ENCODE results near the gene HSPG2. TPM values are rescaled to one million over a fixed set of nuclear protein-coding genes. Genes with fewer than 3 reads are reported as not detected.

HSPG2 gene
- total RNA-seq, 1 experiment from 2014 or later, result 171 TPM

DNA sequence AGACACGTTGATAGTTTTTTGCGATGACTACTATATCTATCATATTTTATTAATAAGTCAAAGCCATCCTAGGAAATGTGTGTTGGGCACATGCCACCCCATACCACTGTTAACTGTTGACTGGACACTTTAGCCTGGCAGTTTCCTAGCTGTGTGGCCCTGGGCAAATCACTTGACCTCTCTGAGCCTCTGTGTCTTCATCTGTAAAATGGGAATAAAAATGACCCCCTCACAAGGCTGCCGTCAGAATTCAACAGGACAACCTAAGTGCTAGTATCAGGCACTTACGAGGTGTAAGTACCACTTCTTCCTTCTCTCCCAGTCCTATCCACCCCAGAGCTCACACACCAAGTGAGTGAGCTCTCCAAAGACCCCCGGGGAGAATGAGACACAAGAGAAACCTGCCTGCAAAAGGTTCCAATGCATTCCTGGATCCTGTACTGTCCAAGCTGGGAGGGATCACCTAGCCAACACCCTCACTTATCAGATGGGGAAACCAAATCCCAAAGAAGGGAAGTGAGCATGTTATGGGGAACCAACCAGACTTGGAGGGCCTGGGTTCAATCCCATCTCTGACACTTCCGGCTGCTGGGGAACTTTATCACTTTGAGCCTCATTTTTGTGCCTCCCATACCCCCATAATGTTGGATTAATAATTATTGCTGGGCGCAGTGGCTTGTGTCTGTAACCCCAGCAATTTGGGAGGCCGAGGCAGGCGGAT lies 24.9 kb downstream of the HSPG2 start:
- intact Hi-C loops (cut with micrococcal nuclease; ENCODE audit: unreplicated experiment), result no loop called here
- ATAC-seq, result no peak
- TF ChIP-seq SIN3A (IDR thresholded peaks at IDR 0.05; ENCODE audit: borderline replicate concordance, insufficient read depth, low read depth, low read length) (no peak), TCF7L2 (IDR thresholded peaks at IDR 0.05; ENCODE audit: low read depth, low read length) (no peak), CTCF (IDR thresholded peaks at IDR 0.05) (no peak)
- TF ChIP-seq, protein P1, sequence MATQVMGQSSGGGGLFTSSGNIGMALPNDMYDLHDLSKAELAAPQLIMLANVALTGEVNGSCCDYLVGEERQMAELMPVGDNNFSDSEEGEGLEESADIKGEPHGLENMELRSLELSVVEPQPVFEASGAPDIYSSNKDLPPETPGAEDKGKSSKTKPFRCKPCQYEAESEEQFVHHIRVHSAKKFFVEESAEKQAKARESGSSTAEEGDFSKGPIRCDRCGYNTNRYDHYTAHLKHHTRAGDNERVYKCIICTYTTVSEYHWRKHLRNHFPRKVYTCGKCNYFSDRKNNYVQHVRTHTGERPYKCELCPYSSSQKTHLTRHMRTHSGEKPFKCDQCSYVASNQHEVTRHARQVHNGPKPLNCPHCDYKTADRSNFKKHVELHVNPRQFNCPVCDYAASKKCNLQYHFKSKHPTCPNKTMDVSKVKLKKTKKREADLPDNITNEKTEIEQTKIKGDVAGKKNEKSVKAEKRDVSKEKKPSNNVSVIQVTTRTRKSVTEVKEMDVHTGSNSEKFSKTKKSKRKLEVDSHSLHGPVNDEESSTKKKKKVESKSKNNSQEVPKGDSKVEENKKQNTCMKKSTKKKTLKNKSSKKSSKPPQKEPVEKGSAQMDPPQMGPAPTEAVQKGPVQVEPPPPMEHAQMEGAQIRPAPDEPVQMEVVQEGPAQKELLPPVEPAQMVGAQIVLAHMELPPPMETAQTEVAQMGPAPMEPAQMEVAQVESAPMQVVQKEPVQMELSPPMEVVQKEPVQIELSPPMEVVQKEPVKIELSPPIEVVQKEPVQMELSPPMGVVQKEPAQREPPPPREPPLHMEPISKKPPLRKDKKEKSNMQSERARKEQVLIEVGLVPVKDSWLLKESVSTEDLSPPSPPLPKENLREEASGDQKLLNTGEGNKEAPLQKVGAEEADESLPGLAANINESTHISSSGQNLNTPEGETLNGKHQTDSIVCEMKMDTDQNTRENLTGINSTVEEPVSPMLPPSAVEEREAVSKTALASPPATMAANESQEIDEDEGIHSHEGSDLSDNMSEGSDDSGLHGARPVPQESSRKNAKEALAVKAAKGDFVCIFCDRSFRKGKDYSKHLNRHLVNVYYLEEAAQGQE (IDR thresholded peaks at IDR 0.05; ENCODE audit: insufficient read depth in 1 of 2, low read depth in 2 of 2, low read length in 1 of 2), result no peak
- H3K27me3 ChIP-seq (ENCODE audit: control insufficient read depth, insufficient read depth, low read length), result no peaks in the 10 kb centered on the region
- no peak for DNase-seq (ENCODE audit: low read depth, low spot score)
- H3K36me3 ChIP-seq (ENCODE audit: control insufficient read depth, insufficient read depth, low read length), result no peaks in the 10 kb centered on the region
- peaks cover 63% of the 10 kb centered on the region for H3K4me1 ChIP-seq (ENCODE audit: control insufficient read depth, insufficient read depth, low read length)
- H3K4me3 ChIP-seq (ENCODE audit: low read depth in 2 of 2, low read length in 2 of 2), result no peak overlapping the region
- in situ Hi-C loops (cut with HindIII; ENCODE audit: low pct_unique_long_range_greater_than_20kb, low sequenced_read_pairs), result no loop called here
- BruUV-seq (replicated peaks), result no TSS peak
- ChIA-PET CTCF (no interaction called here), POLR2A (interaction anchor here (0.7 kb wide), 1 partner anchor 50 kb away, joined by 4 read pairs; no protein-coding TSS in a partner anchor)
- H3K27ac ChIP-seq (ENCODE audit: low read length), result peak overlapping the region; percentile 77
- H3K9me3 ChIP-seq (ENCODE audit: control insufficient read depth, insufficient read depth, low read depth, low read length), result no peaks in the 10 kb centered on the region

GRCh38 chr1:21911205-21912001 lies 25.7 kb downstream of the HSPG2 start:
- ATAC-seq (peak; percentile 55), DNase-seq (ENCODE audit: low read depth, low spot score) (no peak)
- CTCF ChIA-PET, result no interaction called here
- intact Hi-C loops (cut with micrococcal nuclease; ENCODE audit: unreplicated experiment), result no loop called here
- TF ChIP-seq POLR2AphosphoS5 (IDR thresholded peaks at IDR 0.05; ENCODE audit: low read depth, low read length) (no peak; the same call in 1 of the 2 replicates), CTCF (IDR thresholded peaks at IDR 0.05) (no peak), SIN3A (IDR thresholded peaks at IDR 0.05; ENCODE audit: borderline replicate concordance, insufficient read depth, low read depth, low read length) (no peak), TCF7L2 (IDR thresholded peaks at IDR 0.05; ENCODE audit: low read depth, low read length) (no peak)
- TF ChIP-seq, protein P1 (IDR thresholded peaks at IDR 0.05; ENCODE audit: insufficient read depth in 1 of 2, low read depth in 2 of 2, low read length in 1 of 2), result no peak
- no peaks in the 10 kb centered on the region for H3K36me3 ChIP-seq (ENCODE audit: control insufficient read depth, insufficient read depth, low read length)
- H3K4me3 ChIP-seq (ENCODE audit: low read depth in 2 of 2, low read length in 2 of 2), result no peak overlapping the region
- no TSS peak for BruUV-seq (replicated peaks)
- in situ Hi-C loops (cut with HindIII; ENCODE audit: low pct_unique_long_range_greater_than_20kb, low sequenced_read_pairs), result no loop called here
- peak overlapping the region; percentile 81 for H3K27ac ChIP-seq (ENCODE audit: low read length)
- POLR2A ChIA-PET, result interaction anchor here (0.6 kb wide), 1 partner anchor 29 kb away, joined by 4 read pairs; no protein-coding TSS in a partner anchor
- no peaks in the 10 kb centered on the region for H3K9me3 ChIP-seq (ENCODE audit: control insufficient read depth, insufficient read depth, low read depth, low read length)
- H3K4me1 ChIP-seq (ENCODE audit: control insufficient read depth, insufficient read depth, low read length), result peaks cover 63% of the 10 kb centered on the region
- no peaks in the 10 kb centered on the region for H3K27me3 ChIP-seq (ENCODE audit: control insufficient read depth, insufficient read depth, low read length)

All from Panc1 (cell line).